K562 (cell line): Measurements from ENCODE around the gene ZNF554. TPM values are rescaled to one million over a fixed set of nuclear protein-coding genes. Genes with fewer than 3 reads are reported as not detected.

Experiments
- ATAC-seq: fragments of 200-7000 bp; cut with Tn5 transposase; 3 replicates; pipeline ENCODE4 v1.9.1; 2020; ENCODE audit warnings: moderate library complexity
- BruUV-seq: library from RNA; stranded (reverse); fragments of 400-500 nt; replicated peaks from 2 replicates; lab custom pipeline; 2021; lab: Mats Ljungman, UMichigan
- CTCF ChIA-PET: fragments of 300-600 bp; formaldehyde crosslinking; extraction: SDS; loops from one replicate; lab custom pipeline; 2021; ENCODE audit warnings: low intra/inter-chr PET ratio; lab: Yijun Ruan, JAX
- POLR2A ChIA-PET: fragments of 300-600, 350-650 bp; sonication (Branson Sonifier 250); formaldehyde crosslinking; extraction: SDS; loops from one replicate; lab custom pipeline; 2021; ENCODE audit warnings: antibody characterized with exemption, inconsistent platforms; lab: Yijun Ruan, JAX
- DNase-seq, 4 experiments: peaks; one replicate each; pipeline versions ENCODE4 v3.0.0 to v3.0.0-alpha.2; 2011 to 2018; ENCODE audit warnings: low spot score in 3 of 4, mixed read lengths in 3 of 4; ENCODE audit errors: extremely low read depth in 1 of 4
- FAIRE-seq: peaks from 2 replicates; lab custom pipeline; 2011; peaks lifted over from hg19 to GRCh38; lab: Jason Lieb, UNC
- H2AFZ ChIP-seq: 2 replicates; pipeline ENCODE4 v1.6.0; 2011; ENCODE audit warnings: low read depth, low read length, control low read depth, inconsistent platforms
- H3K27ac ChIP-seq: fragments of 200-600 bp; 3 replicates; pipeline ENCODE4 v1.8.0; 2011; ENCODE audit warnings: low read depth, mild to moderate bottlenecking, control low read depth, inconsistent platforms, low read length, moderate library complexity, mixed read lengths; ENCODE audit errors: extremely low read depth
- H3K27me3 ChIP-seq, 2 experiments: fragments of 300-600 bp in 1 of 2; 2 replicates in 1 of 2; 3 replicates in 1 of 2; pipeline versions ENCODE4 v1.6.0 to v1.8.0; 2011; ENCODE audit warnings: inconsistent platforms in 2 of 2, low read length in 2 of 2, mild to moderate bottlenecking in 1 of 2, mixed read lengths in 1 of 2, moderate library complexity in 1 of 2; ENCODE audit not compliant: control insufficient read depth in 2 of 2, insufficient read depth in 2 of 2
- H3K36me3 ChIP-seq: fragments of 300-600 bp; 3 replicates; pipeline ENCODE4 v1.8.0; 2011; ENCODE audit warnings: mild to moderate bottlenecking, low read length, inconsistent platforms; ENCODE audit not compliant: control insufficient read depth, insufficient read depth
- H3K4me1 ChIP-seq, 2 experiments: fragments of 200-600 bp in 1 of 2; replicated peaks in 1 of 2; 2 replicates in 1 of 2; 3 replicates in 1 of 2; pipeline versions ENCODE4 v1.5.1 to v1.8.0; 2011; ENCODE audit warnings: inconsistent platforms in 2 of 2, low read length in 2 of 2, mild to moderate bottlenecking in 1 of 2, mixed read lengths in 1 of 2, moderate library complexity in 1 of 2; ENCODE audit not compliant: control insufficient read depth in 2 of 2, insufficient read depth in 2 of 2
- H3K4me2 ChIP-seq: 2 replicates; pipeline ENCODE4 v1.6.1; 2011; ENCODE audit warnings: low read length, control low read depth, inconsistent platforms, mixed read lengths; ENCODE audit not compliant: insufficient read depth
- H3K4me3 ChIP-seq: fragments of 200-600 bp; sonication (generic), shearing (Covaris generic); 2 replicates; pipeline ENCODE4 v1.5.1; 2016; ENCODE audit warnings: control low read depth, inconsistent platforms
- H3K79me2 ChIP-seq: fragments of 200-600 bp; 3 replicates; pipeline ENCODE4 v1.8.0; 2011; ENCODE audit warnings: low read length, inconsistent platforms; ENCODE audit not compliant: control insufficient read depth, insufficient read depth
- H3K9ac ChIP-seq, 2 experiments: 2 replicates each; pipeline versions ENCODE4 v1.6.0 to v1.6.1; 2011; ENCODE audit warnings: low read depth in 2 of 2, low read length in 2 of 2, control low read depth in 1 of 2, inconsistent platforms in 1 of 2, mild to moderate bottlenecking in 1 of 2, mixed read lengths in 1 of 2; ENCODE audit not compliant: insufficient read depth in 1 of 2
- H3K9me1 ChIP-seq: one replicate; pipeline ENCODE4 v1.6.0; 2011; ENCODE audit warnings: inconsistent platforms, mild to moderate bottlenecking, low read length, moderate library complexity; ENCODE audit not compliant: control insufficient read depth, insufficient read depth
- H3K9me3 ChIP-seq: replicated peaks from 2 replicates; pipeline ENCODE4 v1.5.1; 2011; ENCODE audit warnings: low read depth, low read length, inconsistent platforms; ENCODE audit not compliant: control insufficient read depth, insufficient read depth
- H4K20me1 ChIP-seq: replicated peaks from 2 replicates; pipeline ENCODE4 v1.6.1; 2011; ENCODE audit warnings: low read length, inconsistent platforms, mixed read lengths; ENCODE audit not compliant: control insufficient read depth, insufficient read depth
- ZNF316 ChIP-seq: fragments of 450-650 bp; IDR thresholded peaks from 2 replicates; pipeline ENCODE4 v1.6.1; 2016
- ZNF740 ChIP-seq, 3 experiments: fragments of 200-800 bp in 1 of 3; sonication (Bioruptor generic) in 1 of 3; sonication (generic) in 1 of 3; formaldehyde crosslinking in 1 of 3; IDR thresholded peaks; 2 replicates each; pipeline versions ENCODE4 v1.6.1 to v1.8.0; 2016 to 2022; ENCODE audit warnings: mild to moderate bottlenecking in 2 of 3, missing compliant biosample characterization in 2 of 3, missing genetic modification characterization in 2 of 3, missing genetic modification reagents in 1 of 3
- WGBS: fragments of 100-300 bp; shearing (Covaris generic); methylation state at CpG from one replicate; pipeline ENCODE4 v1.1.6; 2016; ENCODE audit warnings: low coverage, mixed read lengths; ENCODE audit not compliant: insufficient coverage; ENCODE audit errors: missing lambda C conversion rate; 5-methylcytosine and 5-hydroxymethylcytosine counted together
- in situ Hi-C: fragments of 300-500 bp; cut with MboI; formaldehyde crosslinking; loops from 4 replicates; pipeline ENCODE4 v1.15.0; 2018; ENCODE audit warnings: inconsistent platforms, mixed read lengths
- intact Hi-C: fragments of 100-400 bp; cut with micrococcal nuclease; formaldehyde crosslinking; loops from 2 replicates; pipeline ENCODE4 v1.14.2; 2022
- polyA plus RNA-seq, 8 experiments: library from polyadenylated mRNA; depleted of rRNA in 4 of 8; stranded (reverse) in 5 of 8; unstranded in 3 of 8; fragments of >200 nt; fragmentation: Nextera tagmentation in 2 of 8; fragmentation: Illumina TruSeq in 1 of 8; extraction: Ambion mirVana in 2 of 8; extraction: Trizol in 1 of 8; gene quantifications; 2 replicates each; pipeline versions ENCODE4 v1.2.1 to v1.2.3, GENCODE V29; 2011 to 2014; ENCODE audit warnings: inconsistent platforms in 1 of 8, missing spikeins in 1 of 8
- total RNA-seq, 7 experiments: library from RNA; depleted of rRNA in 6 of 7; stranded (reverse); fragments of >200 nt in 6 of 7; fragmentation: Illumina TruSeq in 2 of 7; extraction: Trizol in 2 of 7; gene quantifications; 2 replicates each; pipeline versions ENCODE4 v1.2.1 to v1.2.3, GENCODE V29; 2011 to 2021; ENCODE audit warnings: low replicate concordance in 1 of 7
- TF ChIP-seq, protein P1 (sequence below), 2 experiments: IDR thresholded peaks; 2 replicates each; pipeline ENCODE4 v1.6.1; 2011; ENCODE audit warnings: borderline replicate concordance in 1 of 2, control low read depth in 1 of 2, low read depth in 1 of 2, low read length in 1 of 2, mild to moderate bottlenecking in 1 of 2, mixed read lengths in 1 of 2, moderate library complexity in 1 of 2; ENCODE audit not compliant: insufficient read depth in 1 of 2, insufficient read length in 1 of 2, poor library complexity in 1 of 2, severe bottlenecking in 1 of 2; ENCODE audit errors: extremely low read depth in 1 of 2

The ZNF554 gene
- total and polyA plus RNA-seq, 9 of the 15 experiments (the other 6 are each of a cell fraction or from before 2014, with no cell fraction given): 0.07 to 1.8 (median 1.1) TPM

GRCh38 chr19:2805991-2806649 is 13.5 kb upstream of the ZNF554 start:
- FAIRE-seq (no peak), ATAC-seq (no peak), DNase-seq (no peak)
- no peaks in the 10 kb centered on the region for H3K9me3 ChIP-seq
- H4K20me1 ChIP-seq: no peaks in the 10 kb centered on the region
- TF ChIP-seq ZNF316 (no peak), ZNF740 (CRISPR knock-in tag; IDR thresholded peaks at IDR 0.05) (no peak), ZNF740 (tag; IDR thresholded peaks at IDR 0.05) (no peak)
- TF ChIP-seq, protein P1, sequence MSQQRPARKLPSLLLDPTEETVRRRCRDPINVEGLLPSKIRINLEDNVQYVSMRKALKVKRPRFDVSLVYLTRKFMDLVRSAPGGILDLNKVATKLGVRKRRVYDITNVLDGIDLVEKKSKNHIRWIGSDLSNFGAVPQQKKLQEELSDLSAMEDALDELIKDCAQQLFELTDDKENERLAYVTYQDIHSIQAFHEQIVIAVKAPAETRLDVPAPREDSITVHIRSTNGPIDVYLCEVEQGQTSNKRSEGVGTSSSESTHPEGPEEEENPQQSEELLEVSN (IDR thresholded peaks at IDR 0.05; ENCODE audit: borderline replicate concordance in 1 of 2, extremely low read depth in 1 of 2, insufficient read depth in 1 of 2, insufficient read length in 1 of 2, low read depth in 1 of 2, low read length in 1 of 2, poor library complexity in 1 of 2, severe bottlenecking in 1 of 2): no peak
- no peaks in the 10 kb centered on the region for H3K79me2 ChIP-seq
- no TSS peak for BruUV-seq
- H3K36me3 ChIP-seq: peaks cover 94% of the 10 kb centered on the region; the same call in 2 of the 3 replicates
- in situ Hi-C loops (no loop called here), intact Hi-C loops (no loop called here)
- CTCF ChIA-PET: interaction anchor here (0.6 kb wide), 1 partner anchor 466 kb away, joined by 3 read pairs; no protein-coding TSS in a partner anchor
- no peak overlapping the region for H3K4me2 ChIP-seq
- no peak overlapping the region for H3K9ac ChIP-seq
- no peak overlapping the region for H3K27ac ChIP-seq
- POLR2A ChIA-PET: no interaction called here
- H3K27me3 ChIP-seq: no peaks in the 10 kb centered on the region
- WGBS: 98% methylated on average over 13 of the region's 23 CpGs
- peaks cover 0 to 7% of the 10 kb centered on the region in 2 experiments; a peak in 1 of 5 replicates for H3K4me1 ChIP-seq
- H3K4me3 ChIP-seq: no peak overlapping the region
- H2AFZ ChIP-seq: no peak overlapping the region
- no peaks in the 10 kb centered on the region for H3K9me1 ChIP-seq
